Measurements from ENCODE around the gene ELMOD2.

Gene ELMOD2

GRCh38 chr4:140581078-140581477, 57.1 kb downstream of the ELMOD2 start:
- no peak for DNase-seq (ENCODE audit: low read depth in 2 of 2)

DNA sequence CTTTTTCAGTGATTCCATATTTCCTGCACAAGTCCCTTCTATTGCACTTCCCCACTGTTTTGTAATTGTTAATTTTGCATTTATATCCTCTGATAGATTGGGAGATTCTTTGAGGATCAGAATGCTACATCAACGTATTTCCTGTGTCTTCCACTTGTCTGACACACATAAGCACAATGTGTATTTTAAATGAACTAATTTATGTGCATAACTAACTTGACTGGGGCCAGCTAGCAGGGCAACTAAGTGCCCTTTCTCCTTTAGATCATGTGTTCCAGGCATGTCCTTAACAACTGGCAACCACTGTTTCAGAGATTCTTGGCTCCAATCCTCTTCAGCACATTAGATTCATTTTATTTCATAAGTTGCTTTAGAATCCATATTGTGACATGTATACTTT, 60.5 kb downstream of the ELMOD2 start:
- no peak for DNase-seq (ENCODE audit: low read depth in 2 of 2)

- DNase-seq (ENCODE audit: low read depth in 2 of 2): no peak
Measured at GRCh38 chr4:140595065-140595464, 71.1 kb downstream of the ELMOD2 start.

DNA sequence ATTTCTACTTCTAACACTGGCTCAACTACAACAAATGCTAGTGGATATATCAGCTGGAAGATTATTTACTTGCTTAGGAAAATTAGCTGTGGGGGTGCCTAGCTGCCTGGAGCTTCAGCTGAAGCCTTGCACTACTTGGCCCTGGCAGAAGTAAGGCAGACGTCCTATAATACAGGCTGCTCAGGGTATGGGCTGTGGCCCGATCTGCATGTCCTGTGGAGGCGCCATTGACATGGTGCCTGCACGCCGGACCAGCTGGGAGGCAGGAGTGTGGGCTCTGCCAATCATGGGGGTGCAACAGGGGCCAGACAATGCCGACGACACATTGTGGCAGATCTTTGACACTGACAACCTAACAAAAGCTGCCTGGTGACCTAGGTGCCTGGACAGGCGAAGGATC, 76.4 kb downstream of the ELMOD2 start:
- no peak for DNase-seq (ENCODE audit: low read depth in 2 of 2)

- DNase-seq (ENCODE audit: low read depth in 2 of 2): no peak
Measured at GRCh38 chr4:140602714-140603113, 78.7 kb downstream of the ELMOD2 start.

GRCh38 chr4:140603286-140603685, 79.3 kb downstream of the ELMOD2 start:
- no peak for DNase-seq (ENCODE audit: low read depth in 2 of 2)

Data from stimulated activated CD8-positive, alpha-beta memory T cell treated with anti-CD3 and anti-CD28 coated beads, Interleukin-7, amount 100 ng/mL, for 1 hour (primary cell).